Kidney epithelial cell (primary cell): ENCODE measurements around the gene GRIN2D. TPM values are rescaled to one million over a fixed set of nuclear protein-coding genes. Genes with fewer than 3 reads are reported as not detected.

ENCODE experiments used
- total RNA-seq: library from RNA; depleted of rRNA; stranded (reverse); fragments of >200 nt; gene quantifications from 2 replicates; pipeline ENCODE4 v1.2.3, GENCODE V29; 2015

GRIN2D gene
- total RNA-seq, 1 donor from 2014 or later = 0.63 TPM

Other genes with a start within 250 kb of the GRIN2D start
- 15.0 and 17.6 TPM in 2 replicates for gene LIG1, start 223.3 kb upstream of the GRIN2D start, total RNA-seq
- gene ZSWIM9, start 223.0 kb upstream of the GRIN2D start, total RNA-seq = 1.6 and 1.8 TPM in 2 replicates
- 11.2 and 14.1 TPM in 2 replicates for gene CARD8, start 137.8 kb upstream of the GRIN2D start, total RNA-seq
- 3.0 and 4.0 TPM in 2 replicates for gene ZNF114, start 123.6 kb upstream of the GRIN2D start, total RNA-seq
- 30.7 and 32.5 TPM in 2 replicates for gene EMP3, start 68.1 kb upstream of the GRIN2D start, total RNA-seq
- 4.4 and 5.8 TPM in 2 replicates for gene TMEM143, start 29.7 kb upstream of the GRIN2D start, total RNA-seq
- gene SYNGR4, start 29.3 kb upstream of the GRIN2D start, total RNA-seq = 0.25 TPM in 1 of 2 replicates, not detected in the other
- gene KDELR1, start 2.1 kb upstream of the GRIN2D start, total RNA-seq = 152 and 170 TPM in 2 replicates
- 44.6 and 47.1 TPM in 2 replicates for gene GRWD1, start 52.3 kb downstream of the GRIN2D start, total RNA-seq
- gene KCNJ14, start 61.9 kb downstream of the GRIN2D start, total RNA-seq = 0.54 and 2.1 TPM in 2 replicates
- gene CYTH2, start 75.7 kb downstream of the GRIN2D start, total RNA-seq = 73.0 and 77.3 TPM in 2 replicates
- 2.3 and 2.9 TPM in 2 replicates for gene LMTK3, start 118.2 kb downstream of the GRIN2D start, total RNA-seq
- gene SULT2B1, start 158.5 kb downstream of the GRIN2D start, total RNA-seq = 0.48 and 0.50 TPM in 2 replicates
- gene SPACA4, start 213.1 kb downstream of the GRIN2D start, total RNA-seq = not detected in 2 replicates
- gene FAM83E, start 221.4 kb downstream of the GRIN2D start, total RNA-seq = 0.25 and 2.3 TPM in 2 replicates
- gene RPL18, start 225.5 kb downstream of the GRIN2D start, total RNA-seq = 2,979 and 3,293 TPM in 2 replicates
- 27.9 and 30.3 TPM in 2 replicates for gene SPHK2, start 225.8 kb downstream of the GRIN2D start, total RNA-seq
- 1.6 and 3.4 TPM in 2 replicates for gene DBP, start 243.7 kb downstream of the GRIN2D start, total RNA-seq